GM18526 (cell line): ENCODE data around the gene TMEM267.
A peak's percentile ranks its signal among the peaks of the same experiment; 100 is the strongest.

Source experiments
- POLR2A ChIP-seq: IDR thresholded peaks from 3 replicates; pipeline ENCODE4 v1.6.1; 2011; ENCODE audit not compliant: insufficient read length; ENCODE audit errors: extremely low read depth

The TMEM267 gene

DNA sequence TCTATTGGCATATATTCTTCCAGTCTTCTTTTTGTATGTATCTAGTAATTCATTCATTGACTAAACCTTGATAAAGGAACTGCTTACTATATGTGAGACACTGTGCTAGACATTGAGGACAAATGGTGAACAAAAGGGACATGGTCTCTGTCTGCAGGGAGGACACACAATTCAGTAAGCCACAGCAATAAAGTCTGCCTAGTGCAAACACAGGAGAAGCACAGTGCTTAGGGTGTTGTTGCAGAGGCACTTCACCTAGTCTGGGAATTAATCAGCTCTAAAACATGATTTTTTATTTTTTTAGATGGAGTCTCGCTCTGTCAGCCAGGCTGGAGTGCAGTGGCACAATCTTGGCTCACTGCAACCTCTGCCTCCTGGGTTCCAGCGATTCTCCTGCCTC lies 65.1 kb downstream of the TMEM267 start:
- no peak for TF ChIP-seq POLR2A

GRCh38 chr5:43416803-43417394 lies 66.8 kb downstream of the TMEM267 start:
- TF ChIP-seq POLR2A: no peak

DNA sequence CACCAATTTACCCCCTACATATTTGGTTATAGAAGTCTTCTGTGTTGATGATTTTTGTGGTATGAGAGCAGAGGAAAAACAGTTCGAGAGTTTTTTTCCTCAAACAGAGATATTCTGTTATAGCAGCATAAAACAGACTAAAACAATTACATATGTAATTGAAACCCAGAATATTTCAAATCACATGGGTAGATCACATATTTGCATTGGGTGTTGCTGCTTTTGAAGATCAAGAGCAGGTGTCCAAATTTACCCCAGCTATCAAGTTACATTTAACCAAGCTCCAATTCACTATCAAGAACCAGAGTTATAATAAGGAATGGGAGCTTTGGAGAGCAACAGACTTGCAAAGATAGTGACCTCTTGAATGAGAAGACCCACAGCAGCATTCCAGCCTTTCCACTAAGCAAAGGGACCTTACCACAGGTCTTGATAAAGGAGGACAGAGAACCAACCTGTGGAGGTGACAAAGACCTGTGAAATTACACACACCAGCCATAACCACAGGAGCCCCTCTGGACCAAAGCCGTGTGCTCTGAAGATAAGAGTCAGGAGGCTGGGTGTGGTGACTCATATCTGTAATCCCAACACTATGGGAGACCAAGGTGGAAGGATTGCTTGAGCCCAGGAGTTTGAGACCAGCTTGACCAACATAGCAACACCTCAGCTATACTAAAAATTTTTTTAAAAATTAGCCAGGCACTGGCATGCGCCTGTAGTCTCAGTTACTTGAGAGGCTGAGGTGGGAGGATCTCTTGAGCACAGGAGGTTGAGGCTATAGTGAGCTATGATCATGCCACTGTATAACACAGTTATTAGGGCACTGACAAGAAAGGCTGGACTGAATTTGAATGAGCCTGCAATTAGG lies 67.5 kb downstream of the TMEM267 start:
- no peak for TF ChIP-seq POLR2A

GRCh38 chr5:43413966-43414365 lies 69.7 kb downstream of the TMEM267 start:
- TF ChIP-seq POLR2A: no peak

- no peak for TF ChIP-seq POLR2A
Measured at GRCh38 chr5:43412644-43413043, 71.0 kb downstream of the TMEM267 start.

GRCh38 chr5:43412156-43412555 lies 71.5 kb downstream of the TMEM267 start, which contains the start of gene CCL28:
Gene CCL28 (minus strand): TSS chr5:43412391. CDS start chr5:43412316, 75 bp downstream.
- no peak for TF ChIP-seq POLR2A

DNA sequence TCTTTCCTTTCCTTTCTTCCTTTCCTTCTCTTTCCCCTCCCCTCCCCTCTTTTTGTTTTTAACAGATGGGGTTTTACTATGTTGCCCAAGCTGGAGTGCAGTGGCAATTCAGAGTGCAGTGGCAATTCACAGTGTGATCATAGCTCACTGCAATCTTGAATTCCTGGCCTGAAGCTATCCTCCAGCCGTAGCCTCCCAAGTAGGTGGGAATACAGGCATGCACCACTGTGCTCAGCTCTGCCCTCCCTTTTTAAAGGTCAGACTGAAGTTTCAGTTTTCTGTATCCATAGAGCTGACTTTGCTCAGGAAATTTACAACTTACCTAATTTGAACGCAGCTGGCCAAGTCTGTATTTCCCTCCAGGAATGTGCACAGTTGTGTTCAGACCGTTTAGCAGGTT lies 72.2 kb downstream of the TMEM267 start:
- no peak for TF ChIP-seq POLR2A

GRCh38 chr5:43410414-43410813 lies 73.3 kb downstream of the TMEM267 start:
- no peak for TF ChIP-seq POLR2A

GRCh38 chr5:43409809-43410271 lies 73.8 kb downstream of the TMEM267 start:
- no peak for TF ChIP-seq POLR2A

GRCh38 chr5:43401827-43402226 lies 81.8 kb downstream of the TMEM267 start:
- no peak for TF ChIP-seq POLR2A

DNA sequence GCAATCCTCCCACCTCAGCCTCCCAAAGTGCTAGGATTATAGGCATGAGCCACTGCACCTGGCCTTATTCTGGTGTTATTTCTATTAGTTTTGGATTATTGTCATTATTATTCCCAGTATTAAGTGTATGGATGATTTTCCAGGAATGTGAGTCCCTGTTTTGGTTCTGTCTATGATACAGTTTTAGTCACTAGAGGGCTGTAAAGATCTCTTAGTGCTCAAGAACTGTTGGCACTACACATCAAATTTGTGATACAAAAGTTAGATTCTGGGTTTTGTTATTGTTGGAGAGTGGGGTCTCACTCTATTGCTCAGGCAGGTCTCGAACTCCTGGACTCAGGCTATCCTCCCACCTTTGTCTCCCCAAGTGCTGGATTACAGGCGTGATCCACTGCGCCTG lies 83.6 kb downstream of the TMEM267 start:
- no peak for TF ChIP-seq POLR2A

DNA sequence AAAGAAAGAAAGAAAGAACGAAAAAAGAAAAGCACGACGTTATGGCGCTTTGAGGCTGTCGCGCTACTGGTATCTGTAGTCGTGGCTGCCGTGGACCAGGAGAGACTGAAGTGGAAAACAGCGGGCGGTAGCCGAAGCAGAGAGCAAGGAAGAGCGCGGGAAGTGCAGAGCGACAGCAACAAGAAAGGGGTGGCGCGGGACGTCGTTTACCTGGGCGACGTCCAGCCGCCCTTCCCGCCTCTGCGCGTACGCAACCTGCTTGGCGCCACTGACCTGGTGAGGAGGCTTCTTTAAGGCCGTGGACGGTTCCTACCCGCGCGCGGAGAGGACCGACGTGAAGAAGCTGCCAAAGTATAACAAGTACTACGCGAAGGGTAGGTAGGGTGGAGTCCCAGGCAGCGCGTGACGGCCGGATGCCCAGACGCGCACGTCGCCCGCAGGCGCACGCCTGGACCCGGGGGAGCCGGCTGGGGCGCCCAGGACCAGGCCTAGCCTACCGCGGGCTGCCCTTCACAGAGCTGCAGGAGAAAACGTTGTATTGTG lies 86.8 kb downstream of the TMEM267 start:
- TF ChIP-seq POLR2A: peak; percentile 61
